IMR-90 (cell line): ENCODE results near the gene PALM2AKAP2. TPM values are rescaled to one million over a fixed set of nuclear protein-coding genes. Genes with fewer than 3 reads are reported as not detected.

ENCODE experiments used
- ATAC-seq: fragments of 200-7000 bp; cut with Tn5 transposase; 2 replicates; pipeline ENCODE4 v1.9.1; 2020; ENCODE audit warnings: low read depth, mild to moderate bottlenecking, moderate library complexity
- BruUV-seq: library from RNA; stranded (reverse); fragments of 400-500 nt; replicated peaks from 2 replicates; lab custom pipeline; 2021; lab: Mats Ljungman, UMichigan
- CTCF ChIA-PET: fragments of 300-600 bp; formaldehyde crosslinking; extraction: SDS; loops from one replicate; lab custom pipeline; 2021; ENCODE audit warnings: antibody characterized with exemption; lab: Yijun Ruan, JAX
- POLR2A ChIA-PET: fragments of 300-600 bp; sonication (Branson Sonifier 250); formaldehyde crosslinking; loops from one replicate; lab custom pipeline; 2022; ENCODE audit warnings: antibody characterized with exemption; ENCODE audit not compliant: unreplicated experiment; lab: Charles Lee
- DNase-seq: peaks from one replicate; pipeline ENCODE4 v3.0.0; 2013
- H2AFZ ChIP-seq: replicated peaks from 2 replicates; pipeline ENCODE3; 2013; ENCODE audit warnings: low read length, mild to moderate bottlenecking; ENCODE audit not compliant: poor library complexity
- H2AK5ac ChIP-seq: 2 replicates; pipeline ENCODE4 v1.6.1; 2013; ENCODE audit warnings: low read depth, low read length, inconsistent platforms
- H2AK9ac ChIP-seq: replicated peaks from 2 replicates; pipeline ENCODE3; 2013; ENCODE audit warnings: mild to moderate bottlenecking, low read depth, low read length, moderate library complexity; ENCODE audit not compliant: poor library complexity
- H2BK120ac ChIP-seq: 2 replicates; pipeline ENCODE4 v1.6.1; 2013; ENCODE audit warnings: low read depth, low read length, inconsistent platforms
- H2BK15ac ChIP-seq: 3 replicates; pipeline ENCODE4 v1.6.1; 2013; ENCODE audit warnings: low read depth, low read length, inconsistent platforms
- H2BK20ac ChIP-seq: 2 replicates; pipeline ENCODE4 v1.6.1; 2013; ENCODE audit warnings: low read depth, mild to moderate bottlenecking, inconsistent platforms, low read length, moderate library complexity
- H2BK5ac ChIP-seq: 2 replicates; pipeline ENCODE4 v1.6.1; 2013; ENCODE audit warnings: mild to moderate bottlenecking, low read depth, low read length, inconsistent platforms; ENCODE audit not compliant: poor library complexity, severe bottlenecking
- H3K14ac ChIP-seq: replicated peaks from 2 replicates; pipeline ENCODE4 v1.6.1; 2013; ENCODE audit warnings: low read depth, low read length, inconsistent platforms
- H3K18ac ChIP-seq: 2 replicates; pipeline ENCODE4 v1.6.1; 2013; ENCODE audit warnings: low read depth, low read length, control low read depth
- H3K23ac ChIP-seq: 2 replicates; pipeline ENCODE4 v1.6.1; 2013; ENCODE audit warnings: low read depth, low read length, inconsistent platforms
- H3K27ac ChIP-seq: 2 replicates; pipeline ENCODE4 v1.5.1; 2013; ENCODE audit warnings: mild to moderate bottlenecking, control low read depth, low read length; ENCODE audit not compliant: insufficient read depth
- H3K27me3 ChIP-seq: 2 replicates; pipeline ENCODE4 v1.6.1; 2013; ENCODE audit warnings: low read length; ENCODE audit not compliant: control insufficient read depth, insufficient read depth
- H3K36me3 ChIP-seq: 2 replicates; pipeline ENCODE4 v1.6.1; 2013; ENCODE audit warnings: low read length, mixed read lengths; ENCODE audit not compliant: control insufficient read depth, insufficient read depth
- H3K4ac ChIP-seq: 2 replicates; pipeline ENCODE4 v1.6.1; 2013; ENCODE audit warnings: low read depth, low read length, inconsistent platforms
- H3K4me1 ChIP-seq: 2 replicates; pipeline ENCODE4 v1.6.1; 2013; ENCODE audit warnings: low read length, mixed read lengths; ENCODE audit not compliant: control insufficient read depth, insufficient read depth
- H3K4me2 ChIP-seq: 2 replicates; pipeline ENCODE4 v1.6.1; 2013; ENCODE audit warnings: low read depth, mild to moderate bottlenecking, control low read depth, low read length, moderate library complexity
- H3K4me3 ChIP-seq: 2 replicates; pipeline ENCODE4 v1.5.1; 2013; ENCODE audit warnings: low read depth, mild to moderate bottlenecking, control low read depth, low read length, moderate library complexity; ENCODE audit not compliant: insufficient read depth
- H3K56ac ChIP-seq: 2 replicates; pipeline ENCODE4 v1.6.1; 2013; ENCODE audit warnings: low read length, inconsistent platforms; ENCODE audit not compliant: insufficient read depth; ENCODE audit errors: extremely low read depth
- H3K79me1 ChIP-seq, 2 experiments: 2 replicates each; pipeline ENCODE4 v1.6.1; 2013; ENCODE audit warnings: low read length in 2 of 2, inconsistent platforms in 1 of 2, low read depth in 1 of 2
- H3K9ac ChIP-seq: 2 replicates; pipeline ENCODE4 v1.6.1; 2013; ENCODE audit warnings: low read depth, low read length, control low read depth
- H3K9me1 ChIP-seq: 2 replicates; pipeline ENCODE4 v1.6.1; 2013; ENCODE audit warnings: low read length, inconsistent platforms; ENCODE audit not compliant: insufficient read depth
- H3K9me3 ChIP-seq: 2 replicates; pipeline ENCODE4 v1.6.1; 2013; ENCODE audit warnings: low read length; ENCODE audit not compliant: control insufficient read depth, insufficient read depth
- H4K20me1 ChIP-seq: 2 replicates; pipeline ENCODE4 v1.6.1; 2013; ENCODE audit warnings: low read length, inconsistent platforms; ENCODE audit not compliant: insufficient read depth
- H4K5ac ChIP-seq: 2 replicates; pipeline ENCODE4 v1.6.1; 2013; ENCODE audit warnings: mild to moderate bottlenecking, low read depth, low read length, control low read depth
- H4K8ac ChIP-seq, 2 experiments: 2 replicates each; pipeline ENCODE4 v1.6.1; 2013; ENCODE audit warnings: low read depth in 2 of 2, low read length in 2 of 2, control low read depth in 1 of 2, inconsistent platforms in 1 of 2
- H4K91ac ChIP-seq: 2 replicates; pipeline ENCODE4 v1.6.1; 2013; ENCODE audit warnings: low read depth, low read length, inconsistent platforms; ENCODE audit not compliant: insufficient read depth
- BHLHE40 ChIP-seq: fragments of 150-350 bp; IDR thresholded peaks from 2 replicates; pipeline ENCODE4 v1.6.1; 2016; ENCODE audit warnings: mild to moderate bottlenecking, low read depth, low read length
- CEBPB ChIP-seq: IDR thresholded peaks from 2 replicates; pipeline ENCODE4 v1.6.1; 2012; ENCODE audit warnings: low read depth, low read length, improper control_type of control experiment
- ELK1 ChIP-seq: fragments of 150-350 bp; IDR thresholded peaks from 2 replicates; pipeline ENCODE4 v1.6.1; 2016; ENCODE audit warnings: low read depth, mild to moderate bottlenecking, low read length, moderate library complexity, borderline replicate concordance
- FOS ChIP-seq: fragments of 150-350 bp; IDR thresholded peaks from 2 replicates; pipeline ENCODE4 v1.6.1; 2016; ENCODE audit warnings: low read depth, low read length
- MAFK ChIP-seq: IDR thresholded peaks from 2 replicates; pipeline ENCODE4 v1.6.1; 2012; ENCODE audit warnings: low read depth, low read length, improper control_type of control experiment
- MAZ ChIP-seq: IDR thresholded peaks from 2 replicates; pipeline ENCODE4 v1.6.1; 2012; ENCODE audit warnings: low read depth, mild to moderate bottlenecking, low read length, improper control_type of control experiment, moderate library complexity, borderline replicate concordance
- RAD21 ChIP-seq: IDR thresholded peaks from 2 replicates; pipeline ENCODE4 v1.6.1; 2012; ENCODE audit warnings: low read length, improper control_type of control experiment
- RCOR1 ChIP-seq: IDR thresholded peaks from 2 replicates; pipeline ENCODE4 v1.6.1; 2012; ENCODE audit warnings: mild to moderate bottlenecking, low read length, improper control_type of control experiment; ENCODE audit not compliant: insufficient replicate concordance
- USF2 ChIP-seq: fragments of 150-350 bp; IDR thresholded peaks from 2 replicates; pipeline ENCODE4 v1.6.1; 2017; ENCODE audit warnings: mild to moderate bottlenecking, antibody characterized with exemption, low read length, low read depth
- WGBS, 2 experiments: methylation state at CpG; one replicate each; pipeline versions ENCODE4 v1.1.5 to v1.1.7; 2013; ENCODE audit warnings: missing lambda C conversion rate in 2 of 2; ENCODE audit not compliant: insufficient read length in 1 of 2; ENCODE audit errors: extremely low coverage in 2 of 2; 5-methylcytosine and 5-hydroxymethylcytosine counted together
- dilution Hi-C: fragments of 300-500 bp; cut with HindIII; formaldehyde crosslinking; loops from one replicate; pipeline ENCODE4 v1.14.3; 2018; ENCODE audit warnings: low sequenced_read_pairs; ENCODE audit not compliant: unreplicated experiment
- in situ Hi-C: fragments of 300-500 bp; cut with MboI; formaldehyde crosslinking; loops from 3 replicates; pipeline ENCODE4 v1.14.3; 2019; ENCODE audit warnings: low sequenced_read_pairs, inconsistent platforms, mixed read lengths
- intact Hi-C: fragments of 100-400 bp; cut with micrococcal nuclease; formaldehyde crosslinking; loops from 2 replicates; pipeline ENCODE4 v1.10.0; 2022
- polyA plus RNA-seq, 3 experiments: library from polyadenylated mRNA; depleted of rRNA; stranded (reverse); fragments of >200 nt; gene quantifications; 2 replicates each; pipeline ENCODE4 v1.2.3, GENCODE V29; 2012; ENCODE audit warnings: low replicate concordance in 1 of 3
- total RNA-seq: library from RNA; depleted of rRNA; stranded (reverse); fragments of >200 nt; gene quantifications from 2 replicates; pipeline ENCODE4 v1.2.3, GENCODE V29; 2012

PALM2AKAP2 gene
- total and polyA plus RNA-seq, 2 of the 4 experiments (the other 2 are of a cell fraction) = 3.2 to 14.2 TPM

- Histone ChIP-seq H2BK15ac (peak overlapping the region; percentile 65; the same call in 1 of the 3 replicates), H2BK5ac (no peak overlapping the region), H3K4ac (peak overlapping the region; percentile 19; the same call in 1 of the 2 replicates), H2AK5ac (peak overlapping the region; percentile 46; the same call in 1 of the 2 replicates), H2AFZ (no peak overlapping the region), H3K4me2 (no peak overlapping the region), H2BK20ac (0 out of 2 replicates have a peak overlapping the region, but pooled peaks have one; percentile 39), H3K79me1 (no peaks in the 10 kb centered on the region), H2AK9ac (no peak overlapping the region), H4K8ac (no peak overlapping the region), H3K4me3 (no peak overlapping the region), H3K14ac (0 out of 2 replicates have a peak overlapping the region, but pooled peaks have one; percentile 13), H3K9me1 (peaks cover 10% of the 10 kb centered on the region), H3K18ac (0 out of 2 replicates have a peak overlapping the region, but pooled peaks have one; percentile 2), H4K91ac (no peak overlapping the region), H3K4me1 (peaks cover 11% of the 10 kb centered on the region), H3K9ac (no peak overlapping the region), H3K27ac (no peak overlapping the region), H3K36me3 (no peaks in the 10 kb centered on the region), H3K9me3 (no peaks in the 10 kb centered on the region), H2BK120ac (peak overlapping the region; percentile 16; the same call in 1 of the 2 replicates), H4K5ac (no peak overlapping the region), H3K56ac (no peak overlapping the region), H3K27me3 (no peaks in the 10 kb centered on the region), H3K23ac (no peak overlapping the region), H4K20me1 (no peaks in the 10 kb centered on the region)
- no CpG with 5 or more reads among the region's 5 CpGs for WGBS, 2 experiments
- DNase-seq (no peak), ATAC-seq (no peak)
- in situ Hi-C loops = no loop called here
- POLR2A ChIA-PET = no interaction called here
- CTCF ChIA-PET = interaction anchor here (1.3 kb wide), 1 partner anchor 18 kb away, joined by 3 read pairs; no protein-coding TSS in a partner anchor
- no TSS peak for BruUV-seq
- intact Hi-C loops = loop anchor here (5.0 kb wide), 1 partner anchor 64 kb away; no protein-coding TSS in a partner anchor
- dilution Hi-C loops = no loop called here
- no peak for TF ChIP-seq MAFK
- TF ChIP-seq FOS = no peak
- TF ChIP-seq ELK1 = no peak
- TF ChIP-seq MAZ = no peak
- TF ChIP-seq RAD21 = no peak
- no peak for TF ChIP-seq USF2
- TF ChIP-seq BHLHE40 = no peak
- TF ChIP-seq CEBPB = no peak
- TF ChIP-seq RCOR1 = no peak
Measured at GRCh38 chr9:109753308-109753707, 26.7 kb upstream of the PALM2AKAP2 start.
